HG03045 (cell line): ENCODE measurements around the gene SEC61B.
"Not testable (repeated sequence)": the region's sequence is repeated elsewhere in the genome, so short reads cannot be mapped to it uniquely, and the experiment has no call there.

ENCODE experiments used
- ATAC-seq: cut with Tn5 transposase; IDR thresholded peaks from one replicate; pipeline ENCODE4 v1.9.1; 2021; ENCODE audit warnings: mild to moderate bottlenecking, moderate library complexity; ENCODE audit not compliant: unreplicated experiment

The SEC61B gene

GRCh38 chr9:99235926-99236634 lies 14.0 kb downstream of the SEC61B start:
- peak; percentile 93 for ATAC-seq

GRCh38 chr9:99237356-99237755 lies 15.3 kb downstream of the SEC61B start:
- ATAC-seq = no peak

- not testable (repeated sequence) for ATAC-seq
Measured at GRCh38 chr9:99237849-99238248, 15.8 kb downstream of the SEC61B start.

GRCh38 chr9:99238331-99238730 lies 16.2 kb downstream of the SEC61B start:
- no peak for ATAC-seq

- no peak for ATAC-seq
Measured at GRCh38 chr9:99239341-99240060, 17.4 kb downstream of the SEC61B start.

GRCh38 chr9:99241106-99241505 lies 19.0 kb downstream of the SEC61B start:
- no peak for ATAC-seq

- ATAC-seq = peak; percentile 81
Measured at GRCh38 chr9:99244344-99245260, 22.5 kb downstream of the SEC61B start.

GRCh38 chr9:99249619-99250018 lies 27.5 kb downstream of the SEC61B start:
- no peak for ATAC-seq

- ATAC-seq = no peak
Measured at GRCh38 chr9:99251157-99251556, 29.1 kb downstream of the SEC61B start.

- peak; percentile 51 for ATAC-seq
Measured at GRCh38 chr9:99253134-99253533, 31.1 kb downstream of the SEC61B start.

GRCh38 chr9:99253772-99254431 lies 31.8 kb downstream of the SEC61B start:
- ATAC-seq = peak; percentile 86

GRCh38 chr9:99255651-99256050 lies 33.6 kb downstream of the SEC61B start:
- no peak for ATAC-seq

- no peak for ATAC-seq
Measured at GRCh38 chr9:99257723-99258389, 35.8 kb downstream of the SEC61B start.

- ATAC-seq = peak; percentile 43
Measured at GRCh38 chr9:99259231-99259918, 37.3 kb downstream of the SEC61B start.

GRCh38 chr9:99261923-99262322 lies 39.8 kb downstream of the SEC61B start:
- ATAC-seq = no peak

- peak; percentile 45 for ATAC-seq
Measured at GRCh38 chr9:99262949-99263418, 40.9 kb downstream of the SEC61B start.

GRCh38 chr9:99264070-99264680 lies 42.1 kb downstream of the SEC61B start:
- ATAC-seq = no peak

GRCh38 chr9:99265691-99266090 lies 43.6 kb downstream of the SEC61B start:
- ATAC-seq = no peak
